HepG2 (cell line): ENCODE results near the gene BEST2. TPM values are rescaled to one million over a fixed set of nuclear protein-coding genes. Genes with fewer than 3 reads are reported as not detected.

Source experiments
- DMAP1 ChIP-seq: IDR thresholded peaks from 2 replicates; pipeline ENCODE4 v1.6.1; 2016
- GABPB1 ChIP-seq: IDR thresholded peaks from 2 replicates; pipeline ENCODE4 v1.6.1; 2016; ENCODE audit warnings: mild to moderate bottlenecking, missing genetic modification reagents, moderate library complexity, missing compliant biosample characterization
- HDAC2 ChIP-seq: sonication (generic); formaldehyde crosslinking; IDR thresholded peaks from 2 replicates; pipeline ENCODE4 v1.4.0; 2020; ENCODE audit warnings: missing genetic modification reagents
- IKZF1 ChIP-seq: fragments of 450-650 bp; IDR thresholded peaks from 2 replicates; pipeline ENCODE4 v1.7.1; 2016
- IRF2 ChIP-seq: IDR thresholded peaks from 2 replicates; pipeline ENCODE4 v1.6.1; 2018; ENCODE audit warnings: missing genetic modification reagents, missing compliant biosample characterization
- ISL2 ChIP-seq: sonication (generic); formaldehyde crosslinking; IDR thresholded peaks from 2 replicates; pipeline ENCODE4 v1.5.0; 2020; ENCODE audit warnings: missing genetic modification reagents
- MATR3 ChIP-seq: sonication (generic); formaldehyde crosslinking; IDR thresholded peaks from 2 replicates; pipeline ENCODE4 v1.4.0; 2020; ENCODE audit warnings: missing genetic modification reagents
- NONO ChIP-seq, 2 experiments: fragments of 450-650 bp in 1 of 2; sonication (generic) in 1 of 2; formaldehyde crosslinking in 1 of 2; IDR thresholded peaks in 1 of 2; conservative IDR thresholded peaks in 1 of 2; 2 replicates each; pipeline versions ENCODE4 v1.6.1 to v1.8.0; 2017 to 2022; ENCODE audit warnings: mild to moderate bottlenecking in 1 of 2, missing genetic modification reagents in 1 of 2, moderate library complexity in 1 of 2
- RNF2 ChIP-seq: fragments of 450-650 bp; conservative IDR thresholded peaks from 2 replicates; pipeline ENCODE4 v1.6.1; 2016; ENCODE audit warnings: low read depth
- RXRA ChIP-seq: sonication (generic); formaldehyde crosslinking; IDR thresholded peaks from 2 replicates; pipeline ENCODE4 v1.5.1; 2020; ENCODE audit warnings: missing genetic modification reagents
- SOX13 ChIP-seq, 3 experiments: fragments of 450-650 bp in 1 of 3; sonication (generic) in 1 of 3; formaldehyde crosslinking in 1 of 3; IDR thresholded peaks in 2 of 3; conservative IDR thresholded peaks in 1 of 3; 2 replicates each; pipeline versions ENCODE4 v1.5.0 to v1.6.1; 2016 to 2020; ENCODE audit warnings: antibody characterized with exemption in 1 of 3, mild to moderate bottlenecking in 1 of 3, missing compliant biosample characterization in 1 of 3, missing genetic modification reagents in 1 of 3, moderate library complexity in 1 of 3
- ZBTB1 ChIP-seq: sonication (generic); formaldehyde crosslinking; IDR thresholded peaks from 2 replicates; pipeline ENCODE4 v1.4.0; 2020; ENCODE audit warnings: missing genetic modification reagents, borderline replicate concordance
- ZNF335 ChIP-seq: sonication (generic); formaldehyde crosslinking; IDR thresholded peaks from 2 replicates; pipeline ENCODE4 v1.4.0; 2020; ENCODE audit warnings: missing genetic modification reagents
- ZNF678 ChIP-seq: sonication (generic); formaldehyde crosslinking; IDR thresholded peaks from 2 replicates; pipeline ENCODE4 v1.4.0; 2020; ENCODE audit warnings: mild to moderate bottlenecking, missing genetic modification reagents
- ZSCAN21 ChIP-seq: sonication (generic); formaldehyde crosslinking; IDR thresholded peaks from 2 replicates; pipeline ENCODE4 v1.8.0; 2022; ENCODE audit warnings: mild to moderate bottlenecking, missing genetic modification reagents, moderate library complexity, borderline replicate concordance
- polyA plus RNA-seq, 8 experiments: library from polyadenylated mRNA; depleted of rRNA in 3 of 8; stranded (reverse) in 7 of 8; unstranded in 1 of 8; fragments of >200 nt; fragmentation: Illumina TruSeq in 4 of 8; extraction: Trizol in 4 of 8; gene quantifications; 2 replicates each; pipeline versions ENCODE4 v1.2.1 to v1.2.3, GENCODE V29; 2011 to 2016; ENCODE audit warnings: low read depth in 4 of 8, missing spikeins in 1 of 8, mixed read lengths in 1 of 8; ENCODE audit not compliant: insufficient read depth in 1 of 8
- total RNA-seq, 5 experiments: library from RNA; depleted of rRNA; stranded (reverse); fragments of >200 nt; fragmentation: Illumina TruSeq; extraction: Trizol; gene quantifications; 2 replicates each; pipeline ENCODE4 v1.2.3, GENCODE V29; 2016; ENCODE audit warnings: low read depth in 1 of 5
- TF ChIP-seq, protein P1 (sequence below): IDR thresholded peaks from 2 replicates; pipeline ENCODE4 v1.6.1; 2016; ENCODE audit warnings: low read depth
- TF ChIP-seq, protein P2 (sequence below): sonication (generic); formaldehyde crosslinking; IDR thresholded peaks from 2 replicates; pipeline ENCODE4 v1.5.1; 2020; ENCODE audit warnings: mild to moderate bottlenecking, missing genetic modification reagents, moderate library complexity
- TF ChIP-seq, protein P3 (sequence below): sonication (generic); formaldehyde crosslinking; IDR thresholded peaks from 2 replicates; pipeline ENCODE4 v1.4.0; 2020; ENCODE audit warnings: missing genetic modification reagents, borderline replicate concordance
- TF ChIP-seq, protein P4 (sequence below): sonication (generic); formaldehyde crosslinking; IDR thresholded peaks from 2 replicates; pipeline ENCODE4 v1.8.1; 2023; ENCODE audit warnings: mild to moderate bottlenecking, inconsistent platforms, moderate library complexity, missing genetic modification reagents, borderline replicate concordance

The BEST2 gene
- total and polyA plus RNA-seq, 2 of the 13 experiments (the other 11 are each of a cell fraction or from before 2014, with no cell fraction given): not detected

DNA sequence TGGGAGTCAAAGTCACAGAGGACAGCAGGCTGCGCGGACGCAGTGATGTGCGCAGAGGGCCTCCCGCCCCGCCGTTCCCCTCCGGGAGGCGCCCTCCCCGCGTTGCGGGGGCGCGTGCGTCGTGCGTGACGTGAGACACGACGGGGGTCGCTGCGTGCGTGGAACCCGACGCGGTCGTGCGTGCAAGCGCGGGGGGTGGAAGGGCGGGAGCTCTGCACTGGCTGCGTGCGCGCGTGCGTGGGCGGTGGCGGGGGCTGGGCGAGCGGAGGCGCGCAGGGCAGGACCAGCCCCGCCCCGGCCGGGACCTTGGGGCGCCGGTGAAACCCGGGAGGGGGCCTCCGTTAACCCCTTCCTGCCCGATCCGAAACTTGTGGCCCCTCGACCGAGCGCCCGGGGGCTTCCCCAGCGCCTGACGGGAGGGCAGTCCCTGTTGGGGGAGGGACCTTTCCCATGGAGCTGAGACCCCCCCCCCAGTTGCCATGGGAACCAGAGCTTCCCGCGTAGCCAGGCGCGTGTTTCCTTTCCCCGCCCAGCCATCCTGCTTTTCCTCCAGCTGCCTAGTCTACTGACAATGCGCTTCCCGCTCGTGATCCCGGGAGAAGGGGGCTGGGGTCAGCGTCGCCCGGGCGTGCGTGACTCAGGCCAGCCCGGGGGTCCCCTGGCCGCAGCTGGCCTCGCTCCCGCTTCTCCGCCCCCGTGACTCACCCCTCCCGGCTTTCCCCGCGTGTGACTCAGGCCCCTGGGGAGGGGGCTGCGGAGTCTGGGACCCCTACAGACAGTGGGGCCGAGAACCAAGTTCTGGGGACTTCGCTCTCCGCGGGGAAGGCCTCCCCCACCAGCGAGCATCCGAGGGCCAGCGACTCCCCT, 31.1 kb downstream of the BEST2 start (continued):
- no peak for TF ChIP-seq ISL2
- TF ChIP-seq ZSCAN21 (CRISPR knock-in tag): peak; percentile 88; the same call in 1 of the 2 replicates
- TF ChIP-seq, protein P1, sequence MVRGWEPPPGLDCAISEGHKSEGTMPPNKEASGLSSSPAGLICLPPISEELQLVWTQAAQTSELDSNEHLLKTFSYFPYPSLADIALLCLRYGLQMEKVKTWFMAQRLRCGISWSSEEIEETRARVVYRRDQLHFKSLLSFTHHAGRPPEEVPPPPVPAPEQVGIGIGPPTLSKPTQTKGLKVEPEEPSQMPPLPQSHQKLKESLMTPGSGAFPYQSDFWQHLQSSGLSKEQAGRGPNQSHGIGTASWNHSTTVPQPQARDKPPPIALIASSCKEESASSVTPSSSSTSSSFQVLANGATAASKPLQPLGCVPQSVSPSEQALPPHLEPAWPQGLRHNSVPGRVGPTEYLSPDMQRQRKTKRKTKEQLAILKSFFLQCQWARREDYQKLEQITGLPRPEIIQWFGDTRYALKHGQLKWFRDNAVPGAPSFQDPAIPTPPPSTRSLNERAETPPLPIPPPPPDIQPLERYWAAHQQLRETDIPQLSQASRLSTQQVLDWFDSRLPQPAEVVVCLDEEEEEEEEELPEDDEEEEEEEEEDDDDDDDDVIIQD (CRISPR knock-in tag): no peak
- TF ChIP-seq ZBTB1: peak; percentile 77; the same call in 1 of the 2 replicates
- TF ChIP-seq, protein P2, sequence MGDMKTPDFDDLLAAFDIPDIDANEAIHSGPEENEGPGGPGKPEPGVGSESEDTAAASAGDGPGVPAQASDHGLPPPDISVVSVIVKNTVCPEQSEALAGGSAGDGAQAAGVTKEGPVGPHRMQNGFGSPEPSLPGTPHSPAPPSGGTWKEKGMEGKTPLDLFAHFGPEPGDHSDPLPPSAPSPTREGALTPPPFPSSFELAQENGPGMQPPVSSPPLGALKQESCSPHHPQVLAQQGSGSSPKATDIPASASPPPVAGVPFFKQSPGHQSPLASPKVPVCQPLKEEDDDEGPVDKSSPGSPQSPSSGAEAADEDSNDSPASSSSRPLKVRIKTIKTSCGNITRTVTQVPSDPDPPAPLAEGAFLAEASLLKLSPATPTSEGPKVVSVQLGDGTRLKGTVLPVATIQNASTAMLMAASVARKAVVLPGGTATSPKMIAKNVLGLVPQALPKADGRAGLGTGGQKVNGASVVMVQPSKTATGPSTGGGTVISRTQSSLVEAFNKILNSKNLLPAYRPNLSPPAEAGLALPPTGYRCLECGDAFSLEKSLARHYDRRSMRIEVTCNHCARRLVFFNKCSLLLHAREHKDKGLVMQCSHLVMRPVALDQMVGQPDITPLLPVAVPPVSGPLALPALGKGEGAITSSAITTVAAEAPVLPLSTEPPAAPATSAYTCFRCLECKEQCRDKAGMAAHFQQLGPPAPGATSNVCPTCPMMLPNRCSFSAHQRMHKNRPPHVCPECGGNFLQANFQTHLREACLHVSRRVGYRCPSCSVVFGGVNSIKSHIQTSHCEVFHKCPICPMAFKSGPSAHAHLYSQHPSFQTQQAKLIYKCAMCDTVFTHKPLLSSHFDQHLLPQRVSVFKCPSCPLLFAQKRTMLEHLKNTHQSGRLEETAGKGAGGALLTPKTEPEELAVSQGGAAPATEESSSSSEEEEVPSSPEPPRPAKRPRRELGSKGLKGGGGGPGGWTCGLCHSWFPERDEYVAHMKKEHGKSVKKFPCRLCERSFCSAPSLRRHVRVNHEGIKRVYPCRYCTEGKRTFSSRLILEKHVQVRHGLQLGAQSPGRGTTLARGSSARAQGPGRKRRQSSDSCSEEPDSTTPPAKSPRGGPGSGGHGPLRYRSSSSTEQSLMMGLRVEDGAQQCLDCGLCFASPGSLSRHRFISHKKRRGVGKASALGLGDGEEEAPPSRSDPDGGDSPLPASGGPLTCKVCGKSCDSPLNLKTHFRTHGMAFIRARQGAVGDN (CRISPR knock-in tag): peak; percentile 84
- TF ChIP-seq MATR3 (CRISPR knock-in tag): no peak
- no peak for TF ChIP-seq IKZF1
- TF ChIP-seq DMAP1: 0 out of 2 replicates have a peak, but pooled peaks have one; percentile 26
- TF ChIP-seq ZNF335 (CRISPR knock-in tag): no peak
- TF ChIP-seq ZNF678: no peak
- TF ChIP-seq SOX13 (IDR thresholded peaks at IDR 0.05): no peak
- TF ChIP-seq SOX13 (CRISPR knock-in tag; conservative IDR thresholded peaks at IDR 0.05 in 1 of 2, IDR thresholded peaks at IDR 0.05 in 1 of 2): 0 out of 4 replicates have a peak, but pooled peaks of 1 of the 2 experiments have one; percentile 10
- no peak for TF ChIP-seq NONO (IDR thresholded peaks at IDR 0.05)
- no peak for TF ChIP-seq NONO (CRISPR knock-in tag; conservative IDR thresholded peaks at IDR 0.05)
- peak; percentile 40; the same call in 1 of the 2 replicates for TF ChIP-seq GABPB1 (CRISPR knock-in tag)
- TF ChIP-seq HDAC2 (CRISPR knock-in tag): 0 out of 2 replicates have a peak, but pooled peaks have one; percentile 39
- TF ChIP-seq, protein P3, sequence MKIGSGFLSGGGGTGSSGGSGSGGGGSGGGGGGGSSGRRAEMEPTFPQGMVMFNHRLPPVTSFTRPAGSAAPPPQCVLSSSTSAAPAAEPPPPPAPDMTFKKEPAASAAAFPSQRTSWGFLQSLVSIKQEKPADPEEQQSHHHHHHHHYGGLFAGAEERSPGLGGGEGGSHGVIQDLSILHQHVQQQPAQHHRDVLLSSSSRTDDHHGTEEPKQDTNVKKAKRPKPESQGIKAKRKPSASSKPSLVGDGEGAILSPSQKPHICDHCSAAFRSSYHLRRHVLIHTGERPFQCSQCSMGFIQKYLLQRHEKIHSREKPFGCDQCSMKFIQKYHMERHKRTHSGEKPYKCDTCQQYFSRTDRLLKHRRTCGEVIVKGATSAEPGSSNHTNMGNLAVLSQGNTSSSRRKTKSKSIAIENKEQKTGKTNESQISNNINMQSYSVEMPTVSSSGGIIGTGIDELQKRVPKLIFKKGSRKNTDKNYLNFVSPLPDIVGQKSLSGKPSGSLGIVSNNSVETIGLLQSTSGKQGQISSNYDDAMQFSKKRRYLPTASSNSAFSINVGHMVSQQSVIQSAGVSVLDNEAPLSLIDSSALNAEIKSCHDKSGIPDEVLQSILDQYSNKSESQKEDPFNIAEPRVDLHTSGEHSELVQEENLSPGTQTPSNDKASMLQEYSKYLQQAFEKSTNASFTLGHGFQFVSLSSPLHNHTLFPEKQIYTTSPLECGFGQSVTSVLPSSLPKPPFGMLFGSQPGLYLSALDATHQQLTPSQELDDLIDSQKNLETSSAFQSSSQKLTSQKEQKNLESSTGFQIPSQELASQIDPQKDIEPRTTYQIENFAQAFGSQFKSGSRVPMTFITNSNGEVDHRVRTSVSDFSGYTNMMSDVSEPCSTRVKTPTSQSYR (CRISPR knock-in tag): peak; percentile 14; the same call in 1 of the 2 replicates
- no peak for TF ChIP-seq IRF2
- TF ChIP-seq, protein P4, sequence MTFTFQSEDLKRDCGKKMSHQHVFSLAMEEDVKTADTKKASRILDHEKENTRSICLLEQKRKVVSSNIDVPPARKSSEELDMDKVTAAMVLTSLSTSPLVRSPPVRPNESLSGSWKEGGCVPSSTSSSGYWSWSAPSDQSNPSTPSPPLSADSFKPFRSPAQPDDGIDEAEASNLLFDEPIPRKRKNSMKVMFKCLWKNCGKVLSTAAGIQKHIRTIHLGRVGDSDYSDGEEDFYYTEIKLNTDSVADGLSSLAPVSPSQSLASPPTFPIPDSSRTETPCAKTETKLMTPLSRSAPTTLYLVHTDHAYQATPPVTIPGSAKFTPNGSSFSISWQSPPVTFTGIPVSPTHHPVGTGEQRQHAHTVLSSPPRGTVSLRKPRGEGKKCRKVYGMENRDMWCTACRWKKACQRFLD (CRISPR knock-in tag): no peak
- TF ChIP-seq RXRA (CRISPR knock-in tag): 0 out of 2 replicates have a peak, but pooled peaks have one; percentile 22
- TF ChIP-seq RNF2: no peak
